GM20000 (cell line): ENCODE data around the gene GRAMD1B.

Source experiments
- DNase-seq: peaks from one replicate; pipeline ENCODE4 v3.0.0; 2012; ENCODE audit warnings: low spot score
- CTCF ChIP-seq: IDR thresholded peaks from 2 replicates; pipeline ENCODE4 v1.5.1; 2012; ENCODE audit warnings: mild to moderate bottlenecking, control low read depth; ENCODE audit errors: extremely low read depth, missing control alignments

GRAMD1B gene

GRCh38 chr11:123558536-123559315, 128.7 kb downstream of the GRAMD1B start:
- no peak for DNase-seq
- TF ChIP-seq CTCF, result no peak

- TF ChIP-seq CTCF, result no peak
Observed at GRCh38 chr11:123559523-123559955, 129.5 kb downstream of the GRAMD1B start.

GRCh38 chr11:123560006-123560405, 129.9 kb downstream of the GRAMD1B start:
- TF ChIP-seq CTCF, result no peak
- DNase-seq, result no peak

More at GRCh38 chr11:123559523-123559955, 129.5 kb downstream of the GRAMD1B start:
- DNase-seq, result no peak

- DNase-seq, result no peak
- TF ChIP-seq CTCF, result no peak
Observed at GRCh38 chr11:123561431-123561800, 131.3 kb downstream of the GRAMD1B start.

- no peak for DNase-seq
- no peak for TF ChIP-seq CTCF
Observed at GRCh38 chr11:123562158-123562557, 132.1 kb downstream of the GRAMD1B start.

GRCh38 chr11:123562829-123563228, 132.8 kb downstream of the GRAMD1B start:
- no peak for TF ChIP-seq CTCF
- no peak for DNase-seq

GRCh38 chr11:123564221-123564620, 134.2 kb downstream of the GRAMD1B start:
- TF ChIP-seq CTCF, result no peak

More at GRCh38 chr11:123564221-123564620, 134.2 kb downstream of the GRAMD1B start:
- no peak for DNase-seq
